Thyroid gland (tissue), 4 donors: ENCODE results near the gene CMC1. TPM values are rescaled to one million over a fixed set of nuclear protein-coding genes. Genes with fewer than 3 reads are reported as not detected.

Experiments used
- DNase-seq, 2 donors: peaks; one replicate each; pipeline ENCODE4 v3.0.0-alpha.2; 2019
- H3K27ac ChIP-seq, 3 donors: fragments of 200-600 bp; sonication (generic); 1 replicate in 2 of 3; 2 replicates in 1 of 3; pipeline ENCODE4 v1.5.1; 2016 to 2019; ENCODE audit warnings: mild to moderate bottlenecking in 1 of 3, moderate library complexity in 1 of 3
- H3K27me3 ChIP-seq: fragments of 200-600 bp; sonication (generic); one replicate; pipeline ENCODE4 v1.5.1; 2019
- H3K36me3 ChIP-seq, 2 donors: fragments of 200-600 bp; sonication (generic); one replicate each; pipeline ENCODE4 v1.5.1; 2016 to 2019
- H3K4me1 ChIP-seq, 2 donors: fragments of 200-600 bp; sonication (generic); one replicate each; pipeline ENCODE4 v1.5.1; 2017 to 2019
- H3K4me3 ChIP-seq, 3 donors: fragments of 200-600 bp; sonication (generic); replicated peaks in 1 of 3; 1 replicate in 2 of 3; 2 replicates in 1 of 3; pipeline ENCODE4 v1.5.1; 2016; ENCODE audit warnings: mild to moderate bottlenecking in 1 of 3
- H3K9me3 ChIP-seq: fragments of 200-600 bp; sonication (generic); one replicate; pipeline ENCODE4 v1.5.1; 2017
- POLR2A ChIP-seq, 2 donors: fragments of 450-650 bp; IDR thresholded peaks; one replicate each; pipeline ENCODE4 v1.6.1; 2017; ENCODE audit warnings: antibody characterized with exemption in 2 of 2, mild to moderate bottlenecking in 2 of 2, moderate library complexity in 1 of 2
- WGBS, 2 donors: methylation state at CpG; one replicate each; pipeline ENCODE4 v1.1.5; 2017; 5-methylcytosine and 5-hydroxymethylcytosine counted together
- intact Hi-C: fragments of 100-400 bp; cut with DNase I; formaldehyde crosslinking; loops from one replicate; pipeline ENCODE4 v1.15.1; 2023
- total RNA-seq, 4 donors: library from RNA; depleted of rRNA; stranded (reverse); fragments of >200 nt; gene quantifications; one replicate each; pipeline ENCODE4 v1.2.3, GENCODE V29; 2016
- TF ChIP-seq, protein P1 (sequence below), 6 experiments: fragments of 200-600 bp in 3 of 6; fragments of 450-650 bp in 3 of 6; sonication (generic) in 3 of 6; IDR thresholded peaks; one replicate each; pipeline ENCODE4 v1.5.1; 2016 to 2019; ENCODE audit warnings: antibody characterized with exemption in 6 of 6, mild to moderate bottlenecking in 2 of 6, inconsistent platforms in 1 of 6, moderate library complexity in 1 of 6

The CMC1 gene
- total RNA-seq, 4 donors from 2014 or later: 3.0 to 22.7 (median 8.3) TPM

- WGBS, 2 donors: 77 to 81% methylated on average over 3 of the region's 3 CpGs
- Histone ChIP-seq H3K36me3 (no peaks in the 10 kb centered on the region), H3K4me3 (no peak overlapping the region), H3K27ac (no peak overlapping the region), H3K9me3 (no peaks in the 10 kb centered on the region), H3K4me1 (peaks cover 8 to 15% of the 10 kb centered on the region in 2 donors), H3K27me3 (no peaks in the 10 kb centered on the region)
- TF ChIP-seq POLR2A (IDR thresholded peaks at IDR 0.05): no peak
- TF ChIP-seq, protein P1, sequence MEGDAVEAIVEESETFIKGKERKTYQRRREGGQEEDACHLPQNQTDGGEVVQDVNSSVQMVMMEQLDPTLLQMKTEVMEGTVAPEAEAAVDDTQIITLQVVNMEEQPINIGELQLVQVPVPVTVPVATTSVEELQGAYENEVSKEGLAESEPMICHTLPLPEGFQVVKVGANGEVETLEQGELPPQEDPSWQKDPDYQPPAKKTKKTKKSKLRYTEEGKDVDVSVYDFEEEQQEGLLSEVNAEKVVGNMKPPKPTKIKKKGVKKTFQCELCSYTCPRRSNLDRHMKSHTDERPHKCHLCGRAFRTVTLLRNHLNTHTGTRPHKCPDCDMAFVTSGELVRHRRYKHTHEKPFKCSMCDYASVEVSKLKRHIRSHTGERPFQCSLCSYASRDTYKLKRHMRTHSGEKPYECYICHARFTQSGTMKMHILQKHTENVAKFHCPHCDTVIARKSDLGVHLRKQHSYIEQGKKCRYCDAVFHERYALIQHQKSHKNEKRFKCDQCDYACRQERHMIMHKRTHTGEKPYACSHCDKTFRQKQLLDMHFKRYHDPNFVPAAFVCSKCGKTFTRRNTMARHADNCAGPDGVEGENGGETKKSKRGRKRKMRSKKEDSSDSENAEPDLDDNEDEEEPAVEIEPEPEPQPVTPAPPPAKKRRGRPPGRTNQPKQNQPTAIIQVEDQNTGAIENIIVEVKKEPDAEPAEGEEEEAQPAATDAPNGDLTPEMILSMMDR (IDR thresholded peaks at IDR 0.05): no peak
- intact Hi-C loops: no loop called here
- no peak for DNase-seq
Observed at GRCh38 chr3:28243424-28244106, 2.1 kb downstream of the CMC1 start.

- Histone ChIP-seq H3K27ac (no peak overlapping the region), H3K9me3 (no peaks in the 10 kb centered on the region), H3K4me1 (peaks cover 8 to 15% of the 10 kb centered on the region in 2 donors), H3K36me3 (no peaks in the 10 kb centered on the region), H3K4me3 (no peak overlapping the region), H3K27me3 (no peaks in the 10 kb centered on the region)
- no peak for DNase-seq
- intact Hi-C loops: no loop called here
- no peak for TF ChIP-seq POLR2A (IDR thresholded peaks at IDR 0.05)
- 93% methylated on average over 8 of the region's 8 CpGs for WGBS, 2 donors
Observed at GRCh38 chr3:28244491-28244890, 3.1 kb downstream of the CMC1 start.

- Histone ChIP-seq H3K9me3 (no peaks in the 10 kb centered on the region), H3K4me3 (no peak overlapping the region), H3K27ac (no peak overlapping the region), H3K36me3 (no peaks in the 10 kb centered on the region), H3K4me1 (peaks cover 5 to 7% of the 10 kb centered on the region in 2 donors), H3K27me3 (no peaks in the 10 kb centered on the region)
- intact Hi-C loops: no loop called here
- TF ChIP-seq, protein P1 (IDR thresholded peaks at IDR 0.05): no peak
- no peak for TF ChIP-seq POLR2A (IDR thresholded peaks at IDR 0.05)
- 79 to 85% methylated on average over 1 of the region's 1 CpG for WGBS, 2 donors
- no peak for DNase-seq
Observed at GRCh38 chr3:28247286-28247685, 5.9 kb downstream of the CMC1 start.

- DNase-seq: no peak
- no peaks in the 10 kb centered on the region for H3K9me3 ChIP-seq
- H3K4me3 ChIP-seq: no peak overlapping the region
- WGBS, 2 donors: 72 to 73% methylated on average over 3 of the region's 3 CpGs
- no peak overlapping the region for H3K27ac ChIP-seq
- H3K27me3 ChIP-seq: no peaks in the 10 kb centered on the region
- TF ChIP-seq POLR2A (IDR thresholded peaks at IDR 0.05): no peak
- intact Hi-C loops: no loop called here
- no peaks in the 10 kb centered on the region for H3K36me3 ChIP-seq
- H3K4me1 ChIP-seq: no peaks in the 10 kb centered on the region
Observed at GRCh38 chr3:28250999-28251398, 9.6 kb downstream of the CMC1 start.

DNA sequence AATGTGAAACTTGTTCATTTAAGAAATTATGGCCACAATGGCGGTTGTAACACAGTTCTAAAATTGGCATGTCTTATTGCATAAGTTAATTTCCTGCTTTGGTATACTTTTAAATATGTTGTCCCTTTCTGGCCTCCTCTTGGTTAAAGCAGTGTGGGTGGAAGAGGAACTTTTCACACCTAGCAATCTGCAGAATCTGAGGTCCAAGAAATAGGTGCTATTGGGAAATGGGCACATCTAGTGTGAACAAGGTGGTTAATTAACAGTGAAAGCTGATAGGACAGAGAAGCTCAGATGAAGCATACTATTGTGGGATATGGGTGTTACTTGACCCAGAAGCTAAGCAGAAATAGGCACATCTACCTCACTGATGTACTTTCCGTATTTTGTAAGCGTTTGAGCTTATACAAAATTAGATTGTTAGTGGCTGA, 10.6 kb downstream of the CMC1 start:
- no peaks in the 10 kb centered on the region for H3K27me3 ChIP-seq
- no peak overlapping the region for H3K27ac ChIP-seq
- H3K36me3 ChIP-seq: no peaks in the 10 kb centered on the region
- H3K4me1 ChIP-seq: no peaks in the 10 kb centered on the region
- intact Hi-C loops: no loop called here
- WGBS, 2 donors: 94 to 95% methylated on average over 3 of the region's 3 CpGs
- H3K4me3 ChIP-seq: no peak overlapping the region
- TF ChIP-seq POLR2A (IDR thresholded peaks at IDR 0.05): no peak
- TF ChIP-seq, protein P1 (IDR thresholded peaks at IDR 0.05): no peak
- DNase-seq: no peak
- H3K9me3 ChIP-seq: no peaks in the 10 kb centered on the region

GRCh38 chr3:28253040-28253715, 11.8 kb downstream of the CMC1 start:
- DNase-seq: no peak
- intact Hi-C loops: no loop called here
- Histone ChIP-seq H3K9me3 (no peaks in the 10 kb centered on the region), H3K27me3 (no peaks in the 10 kb centered on the region), H3K27ac (no peak overlapping the region), H3K36me3 (no peaks in the 10 kb centered on the region), H3K4me1 (no peaks in the 10 kb centered on the region), H3K4me3 (no peak overlapping the region)
- WGBS, 2 donors: 81 to 89% methylated on average over 9 of the region's 9 CpGs
- TF ChIP-seq POLR2A (IDR thresholded peaks at IDR 0.05): no peak
- TF ChIP-seq, protein P1 (IDR thresholded peaks at IDR 0.05): no peak
